RKO (cell line): ENCODE measurements around the gene PNLIPRP1.

Experiments used
- DNase-seq: peaks from one replicate; pipeline ENCODE4 v3.0.0-alpha.2; 2016; ENCODE audit warnings: low spot score

The PNLIPRP1 gene

DNA sequence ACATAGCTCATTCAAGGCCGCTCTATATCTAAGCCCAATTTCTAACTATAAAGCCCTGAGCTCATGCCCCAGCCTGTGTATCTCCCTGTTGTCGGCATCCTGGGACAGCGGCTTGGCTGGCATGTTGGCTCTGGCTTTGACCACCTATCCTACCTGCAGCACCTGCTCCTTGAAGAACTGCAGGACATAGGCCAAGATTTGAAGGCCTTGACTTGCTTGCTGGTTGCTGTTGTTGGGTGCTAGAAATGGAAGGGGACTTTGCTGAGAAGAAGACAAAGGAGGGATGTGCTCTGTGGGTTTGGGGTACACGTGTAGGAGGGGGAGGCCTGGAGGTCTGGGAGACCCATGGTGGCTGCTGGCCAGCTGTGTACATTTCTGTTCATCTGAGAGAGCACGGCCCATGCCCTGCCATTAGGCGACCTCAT, 41.1 kb downstream of the PNLIPRP1 start:
- no peak for DNase-seq

DNA sequence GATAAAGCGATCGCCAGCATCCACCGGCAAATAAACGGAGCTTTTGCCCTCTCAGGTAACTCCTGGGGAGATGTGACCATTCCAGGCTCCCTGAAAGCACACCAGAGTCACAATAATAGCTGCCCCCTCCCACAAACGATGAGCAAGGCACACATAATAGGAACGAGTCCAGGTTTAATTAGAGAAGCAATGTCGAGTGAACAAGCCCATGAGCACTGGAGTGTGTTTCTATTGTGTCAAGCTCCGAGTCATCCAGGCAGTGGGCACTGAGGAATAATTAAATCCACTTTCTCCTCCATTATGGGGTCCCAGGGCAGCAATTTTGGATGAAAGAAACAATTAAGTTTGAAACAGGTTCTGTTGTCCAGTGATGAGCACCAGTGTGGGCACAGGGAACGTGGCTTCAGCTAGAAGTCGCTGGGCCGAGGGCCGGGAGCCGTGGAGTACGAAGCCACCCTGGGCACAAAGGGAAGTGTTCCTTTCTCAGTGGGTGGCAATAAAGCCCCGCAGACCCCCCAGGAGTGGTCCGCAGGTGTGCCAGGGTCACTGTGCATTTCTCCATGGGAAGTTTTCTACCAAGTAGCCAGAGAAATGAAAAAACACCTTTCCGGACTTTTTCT, 41.9 kb downstream of the PNLIPRP1 start:
- DNase-seq = no peak

DNA sequence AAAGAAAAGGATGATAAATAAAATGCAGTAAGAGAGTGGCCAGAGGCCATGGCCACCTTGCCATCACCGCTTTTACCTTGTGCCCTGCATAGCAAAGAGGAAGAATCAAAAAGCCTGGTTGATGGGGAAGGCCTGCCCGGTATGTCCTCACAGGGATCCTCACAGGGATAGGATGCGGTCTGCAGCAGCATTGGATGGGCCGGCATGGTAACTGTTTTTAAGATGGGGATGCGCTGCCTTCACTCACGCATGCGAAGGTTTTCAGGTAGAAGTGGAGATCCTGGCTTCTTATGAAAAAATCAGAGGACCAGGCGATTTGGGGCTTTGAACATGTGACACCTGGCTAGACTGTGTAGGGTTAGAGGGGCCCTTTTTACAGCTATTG, 42.4 kb downstream of the PNLIPRP1 start:
- DNase-seq = no peak

DNA sequence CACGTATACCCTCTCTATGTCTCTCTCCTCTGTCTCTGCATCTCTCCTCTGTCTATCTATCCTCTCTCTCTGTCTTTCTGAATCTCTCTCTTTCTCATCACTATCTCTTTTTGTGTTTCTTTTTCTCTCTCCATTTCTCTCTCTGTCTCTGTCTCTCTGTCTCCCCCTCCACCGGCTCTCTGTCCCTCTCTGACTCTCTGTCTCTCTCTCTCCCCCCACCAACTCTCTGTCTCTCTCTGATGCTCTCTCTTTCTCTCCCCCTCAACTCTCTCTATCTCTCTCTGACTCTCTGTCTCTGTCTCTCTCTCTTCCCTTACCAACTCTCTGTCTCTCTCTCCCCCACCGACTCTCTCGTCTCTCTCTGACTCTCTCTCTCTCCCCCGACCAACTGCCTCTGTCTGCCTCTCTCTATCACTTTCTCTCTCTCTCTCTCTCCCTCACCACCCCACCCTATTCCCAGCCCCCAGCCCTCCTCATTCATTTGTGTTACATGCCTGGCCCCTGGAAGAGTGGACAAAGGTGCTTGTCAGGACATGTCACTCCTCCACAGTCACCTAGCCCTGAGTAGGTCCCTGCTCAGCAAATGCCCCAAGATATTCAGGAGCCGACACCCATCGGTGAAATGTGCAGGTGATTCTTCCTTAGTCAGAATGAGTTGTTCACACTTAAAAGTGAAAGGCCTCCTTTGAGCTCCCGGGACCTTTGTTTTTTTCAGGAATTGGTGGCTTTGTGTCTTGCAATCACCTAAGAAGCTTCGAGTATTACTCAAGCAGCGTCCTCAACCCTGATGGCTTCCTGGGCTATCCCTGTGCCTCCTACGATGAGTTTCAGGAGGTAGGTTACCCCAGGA, 43.6 kb downstream of the PNLIPRP1 start:
- DNase-seq = no peak

DNA sequence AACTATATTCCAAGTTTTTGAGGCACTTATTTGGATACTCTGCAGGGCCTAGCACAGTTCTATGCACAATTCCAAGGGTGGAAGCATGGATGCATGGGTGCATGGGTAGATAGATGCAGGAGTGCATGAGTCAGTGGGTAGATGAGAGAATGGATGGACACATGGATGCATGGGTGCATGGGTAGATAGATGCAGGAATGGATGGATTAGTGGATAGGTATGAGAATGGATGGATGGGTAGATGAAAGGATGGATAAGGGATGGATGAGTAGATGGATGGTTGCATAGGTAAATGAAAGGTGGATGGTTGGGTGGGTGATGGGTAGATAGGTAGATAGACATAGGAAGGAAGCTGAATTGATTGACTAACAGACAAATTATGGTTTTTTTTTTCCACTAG, 45.6 kb downstream of the PNLIPRP1 start:
- DNase-seq = no peak

DNA sequence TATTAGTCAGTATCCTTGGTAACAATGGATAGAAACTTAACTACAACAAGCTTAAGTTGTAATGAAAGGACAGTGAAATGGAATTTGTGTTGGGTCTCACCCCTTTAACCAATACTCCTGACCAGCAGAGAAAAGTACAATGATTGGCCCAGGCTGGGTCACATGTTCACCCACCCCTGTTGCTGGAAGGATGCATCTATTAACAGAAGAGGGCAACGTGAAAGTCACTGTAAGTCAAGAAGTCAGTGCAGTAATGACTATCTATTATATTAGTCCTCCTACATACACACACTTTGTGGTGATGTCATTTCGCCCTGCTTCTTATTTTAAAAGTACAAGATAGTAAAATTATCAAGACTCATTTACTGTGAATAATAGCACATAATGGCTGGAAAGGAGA, 46.2 kb downstream of the PNLIPRP1 start:
- DNase-seq = no peak

DNA sequence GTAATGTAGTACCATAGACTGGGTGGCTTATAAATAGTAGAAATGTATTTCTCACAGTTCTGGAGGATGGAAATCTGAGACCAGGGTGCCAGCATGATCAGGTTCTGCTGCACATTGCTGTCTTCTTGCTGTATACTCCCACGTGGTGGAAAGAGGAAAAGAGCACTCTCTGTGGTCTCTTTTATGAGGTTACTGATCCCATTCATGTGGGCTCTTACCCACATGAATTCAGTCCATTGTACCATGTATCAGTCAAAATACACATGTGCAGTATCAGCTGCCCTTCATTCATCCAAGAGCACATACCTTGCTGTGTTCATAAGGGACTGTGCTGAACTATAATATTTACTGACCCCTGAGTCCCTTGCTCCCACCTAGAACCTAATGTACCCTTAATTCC, 47.1 kb downstream of the PNLIPRP1 start:
- DNase-seq = no peak

DNA sequence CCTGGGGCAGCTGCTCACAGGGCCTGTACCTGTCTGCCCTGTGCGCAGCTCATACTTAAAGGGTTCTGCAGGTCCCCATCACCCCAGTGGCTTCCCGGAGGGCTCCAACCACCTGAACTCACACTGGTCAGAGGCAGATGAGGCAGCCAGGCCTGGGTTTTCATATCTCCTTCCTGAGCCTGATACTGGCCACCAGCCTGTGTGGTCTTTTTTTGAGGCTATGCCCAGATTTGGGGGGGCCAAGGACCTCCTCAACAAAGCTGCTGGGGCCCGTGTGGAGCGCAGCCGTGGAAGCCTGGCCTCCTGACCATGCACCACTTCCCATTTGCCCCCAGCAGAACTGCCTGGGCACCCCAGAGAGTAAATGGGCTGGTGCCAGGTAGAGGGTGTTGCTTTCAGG, 55.7 kb downstream of the PNLIPRP1 start:
- DNase-seq = no peak

DNA sequence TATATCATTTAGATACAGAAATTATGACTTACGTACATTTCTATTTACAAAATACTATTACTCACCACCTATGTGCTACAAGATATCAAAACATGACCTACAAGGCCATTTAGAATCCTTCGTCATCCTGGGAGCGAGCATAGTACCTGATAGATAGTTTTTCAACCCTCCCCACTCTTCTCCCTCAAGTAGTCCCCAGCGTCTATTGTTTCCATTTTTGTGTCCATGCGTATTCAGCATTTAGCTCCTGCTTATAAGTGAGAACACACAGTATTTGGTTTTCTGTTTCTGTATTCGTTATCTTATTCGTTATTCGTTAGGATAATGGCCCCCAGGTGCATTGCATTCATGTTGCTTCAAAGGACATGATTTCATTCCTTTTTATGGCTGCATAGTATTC, 58.1 kb downstream of the PNLIPRP1 start:
- no peak for DNase-seq

DNA sequence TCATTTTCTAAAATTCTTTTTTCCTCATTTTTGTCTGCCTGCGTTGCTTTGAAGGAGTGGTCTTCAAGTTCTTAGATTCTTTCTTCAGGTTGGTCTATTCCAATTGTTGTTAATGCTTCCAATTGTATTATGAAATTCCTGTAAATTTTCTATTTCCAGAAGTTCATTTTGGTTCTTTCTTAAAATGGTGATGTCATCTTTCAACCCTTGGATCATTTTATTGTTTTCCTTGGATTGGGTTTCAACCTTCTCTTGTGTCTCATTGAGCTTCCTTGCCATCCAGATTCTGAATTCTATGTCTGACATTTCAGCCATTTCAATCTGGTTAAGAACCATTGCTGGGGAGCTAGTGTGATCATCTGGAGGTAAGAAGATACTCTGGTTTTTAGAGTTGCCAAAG, 63.1 kb downstream of the PNLIPRP1 start:
- no peak for DNase-seq

DNA sequence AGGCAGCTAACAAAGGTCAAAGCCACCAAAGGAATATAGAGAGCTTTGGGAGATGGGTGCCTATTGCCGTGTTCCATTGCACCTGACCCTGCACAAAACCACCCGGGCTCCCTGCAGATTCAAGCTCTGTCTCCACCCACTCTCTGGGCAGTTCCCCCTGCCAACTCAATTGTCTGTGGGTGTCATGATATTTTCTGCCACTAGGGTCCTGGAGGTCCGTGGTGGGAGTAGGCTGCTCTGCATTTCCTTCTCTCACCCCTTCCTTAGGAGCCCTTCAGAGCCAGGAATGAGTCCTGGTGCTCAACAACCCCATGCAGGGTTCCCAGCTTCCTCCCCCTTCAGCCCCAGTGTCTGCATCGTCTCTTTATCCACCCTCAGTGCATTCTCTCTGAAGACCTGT, 64.1 kb downstream of the PNLIPRP1 start:
- DNase-seq = no peak

DNA sequence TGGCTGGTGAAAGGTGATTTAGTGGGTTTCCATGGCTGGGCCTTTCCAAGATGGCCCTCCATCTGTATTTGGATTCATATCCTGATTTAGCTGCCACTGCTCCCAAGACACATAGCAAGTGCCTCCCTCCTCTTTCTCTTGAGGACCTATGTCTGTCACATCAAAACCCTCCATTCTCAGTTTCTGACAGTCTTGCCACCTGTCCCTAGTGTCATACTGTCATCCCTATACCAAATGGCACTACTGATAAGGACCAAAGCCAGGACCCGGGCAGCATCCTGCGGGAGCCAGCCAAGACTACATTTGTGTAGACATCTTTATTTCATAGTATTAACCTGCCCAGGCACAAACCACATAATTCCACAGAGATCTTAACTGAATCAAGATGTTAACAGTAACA, 64.8 kb downstream of the PNLIPRP1 start:
- no peak for DNase-seq

DNA sequence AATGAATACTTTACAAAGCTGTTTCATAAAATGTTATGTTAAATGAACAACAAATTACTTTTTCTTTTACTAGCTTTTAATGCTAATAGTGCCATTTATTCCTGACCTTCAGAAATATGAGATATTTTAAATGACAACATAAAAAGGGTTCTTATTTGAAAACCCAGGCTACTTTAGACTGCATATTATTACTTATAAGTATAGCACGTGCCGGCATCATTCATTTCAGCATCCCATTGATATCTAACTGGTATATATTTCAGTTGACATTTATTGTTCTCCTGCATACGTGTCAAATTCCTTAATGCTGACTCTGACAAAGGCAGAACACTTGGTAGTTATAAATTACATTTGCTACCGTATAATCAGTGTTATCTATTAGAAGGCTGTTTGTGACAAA, 65.3 kb downstream of the PNLIPRP1 start:
- DNase-seq = no peak

DNA sequence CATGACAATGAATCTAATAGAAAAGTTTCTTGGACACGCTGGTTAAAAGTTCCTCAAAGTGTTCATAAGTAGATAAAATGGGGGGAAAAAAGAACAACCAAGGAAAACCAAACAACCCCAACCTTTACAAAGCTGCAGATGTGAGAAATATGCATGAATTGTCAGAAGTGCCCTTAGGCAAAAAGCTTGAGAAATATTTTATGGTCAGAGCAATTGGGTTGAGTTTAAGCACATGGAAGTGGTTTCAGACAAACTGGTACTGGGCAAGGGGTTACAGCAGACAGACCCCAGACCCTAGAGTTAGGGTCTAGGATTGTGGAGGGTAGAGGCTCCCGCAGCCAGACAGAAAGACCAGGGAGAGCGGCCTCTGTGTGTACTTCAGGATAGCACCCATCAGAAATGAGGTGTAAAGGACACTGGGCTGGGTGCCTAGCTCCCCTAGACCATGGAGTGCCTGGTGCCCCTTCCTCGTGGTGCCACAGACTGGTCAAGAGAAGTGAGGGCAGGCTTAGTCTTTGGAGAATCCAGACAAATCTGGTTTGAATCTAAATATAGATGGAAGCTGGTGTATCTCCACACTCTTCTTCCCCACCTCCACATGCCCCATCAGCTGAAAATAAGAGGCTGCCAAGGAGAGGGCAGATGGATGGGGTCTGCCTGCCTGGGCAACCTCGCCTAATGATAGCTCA, 67.2 kb downstream of the PNLIPRP1 start:
- no peak for DNase-seq
